GM12878 (cell line): ENCODE data around the gene HOXC9.

Source experiments
- BHLHE40 ChIP-seq, 2 experiments: fragments of 450-650 bp in 1 of 2; IDR thresholded peaks; 2 replicates each; pipeline ENCODE4 v1.6.1; 2011 to 2017; ENCODE audit warnings: low read depth in 2 of 2, borderline replicate concordance in 1 of 2, improper control_type of control experiment in 1 of 2, low read length in 1 of 2, mild to moderate bottlenecking in 1 of 2
- CEBPB ChIP-seq, 2 experiments: fragments of 150-350 bp in 1 of 2; IDR thresholded peaks; 2 replicates each; pipeline ENCODE4 v1.6.1; 2012 to 2014; ENCODE audit warnings: low read depth in 2 of 2, low read length in 2 of 2, borderline replicate concordance in 1 of 2, inconsistent platforms in 1 of 2
- EED ChIP-seq: sonication (generic); IDR thresholded peaks from 2 replicates; pipeline ENCODE4 v1.6.1; 2016; ENCODE audit warnings: antibody characterized with exemption, low read depth
- EZH2 ChIP-seq: IDR thresholded peaks from 2 replicates; pipeline ENCODE4 v1.6.1; 2012; ENCODE audit warnings: low read depth, mild to moderate bottlenecking, control low read depth, inconsistent platforms, low read length, borderline replicate concordance; ENCODE audit not compliant: control insufficient read depth
- MXI1 ChIP-seq: fragments of 150-350 bp; IDR thresholded peaks from 2 replicates; pipeline ENCODE4 v1.6.1; 2011; ENCODE audit warnings: low read depth, mild to moderate bottlenecking, inconsistent platforms, low read length, improper control_type of control experiment
- POLR2A ChIP-seq: IDR thresholded peaks from 2 replicates; pipeline ENCODE4 v1.6.1; 2011; ENCODE audit warnings: low read depth, mild to moderate bottlenecking, low read length
- POLR2AphosphoS5 ChIP-seq: IDR thresholded peaks from 2 replicates; pipeline ENCODE4 v1.6.1; 2011; ENCODE audit warnings: mild to moderate bottlenecking, low read length, inconsistent platforms
- SIX5 ChIP-seq: IDR thresholded peaks from 2 replicates; pipeline ENCODE4 v1.6.1; 2011; ENCODE audit warnings: mild to moderate bottlenecking, low read depth, low read length, moderate library complexity; ENCODE audit not compliant: severe bottlenecking
- ZSCAN29 ChIP-seq: fragments of 450-650 bp; IDR thresholded peaks from 2 replicates; pipeline ENCODE4 v1.6.1; 2017; ENCODE audit warnings: mild to moderate bottlenecking, moderate library complexity

DNA sequence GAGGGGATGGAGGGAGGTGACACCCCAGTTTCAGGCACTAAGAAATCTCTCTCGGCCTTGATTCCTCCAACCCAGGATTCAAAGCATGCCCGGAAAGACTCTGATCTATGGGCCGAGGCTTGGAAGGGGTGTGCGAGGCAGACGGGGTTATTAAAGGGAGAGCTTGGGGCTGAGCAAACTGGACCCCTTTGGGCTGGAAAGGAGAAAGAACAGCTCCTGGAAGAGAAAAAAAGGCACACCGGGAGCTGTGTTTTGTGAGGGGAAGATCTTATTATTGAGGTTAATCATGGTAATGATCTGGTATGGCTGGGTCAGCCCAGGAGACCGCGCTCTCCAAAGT lies 48.0 kb downstream of the HOXC9 start:
- TF ChIP-seq BHLHE40 (IDR thresholded peaks at IDR 0.05; ENCODE audit: borderline replicate concordance in 1 of 2, low read depth in 2 of 2, low read length in 1 of 2) (no peak), POLR2A (no peak), EZH2 (no peak), POLR2AphosphoS5 (no peak), ZSCAN29 (no peak), EED (no peak), CEBPB (IDR thresholded peaks at IDR 0.05; ENCODE audit: borderline replicate concordance in 1 of 2, low read depth in 2 of 2, low read length in 2 of 2) (no peak), SIX5 (no peak), MXI1 (no peak)
